MG63 (cell line): Measurements from ENCODE around the gene OR1D2. TPM values are rescaled to one million over a fixed set of nuclear protein-coding genes. Genes with fewer than 3 reads are reported as not detected.
"Not testable (repeated sequence)": the region's sequence is repeated elsewhere in the genome, so short reads cannot be mapped to it uniquely, and the experiment has no call there.

ENCODE experiments used
- DNase-seq: peaks from one replicate; pipeline ENCODE4 v3.0.0-alpha.2; 2020
- H3K27me3 ChIP-seq: fragments of 250-450 bp; sonication (Bioruptor Pico); 2 replicates; pipeline ENCODE4 v1.5.1; 2020; ENCODE audit warnings: mild to moderate bottlenecking, moderate library complexity
- H3K36me3 ChIP-seq: fragments of 250-450 bp; sonication (Bioruptor Pico); 2 replicates; pipeline ENCODE4 v1.5.1; 2020; ENCODE audit warnings: mild to moderate bottlenecking, moderate library complexity
- H3K4me3 ChIP-seq: fragments of 250-450 bp; sonication (Bioruptor Pico); 2 replicates; pipeline ENCODE4 v1.5.1; 2020; ENCODE audit warnings: mild to moderate bottlenecking, moderate library complexity
- H3K9me3 ChIP-seq: fragments of 250-450 bp; sonication (Bioruptor Pico); 2 replicates; pipeline ENCODE4 v1.5.1; 2020; ENCODE audit warnings: mild to moderate bottlenecking, moderate library complexity
- total RNA-seq: library from RNA; depleted of rRNA; stranded (reverse); fragments of >200 nt; shearing (Covaris generic); gene quantifications from 2 replicates; pipeline ENCODE4 v1.2.3, GENCODE V29; 2014; ENCODE audit warnings: low replicate concordance; rRNA removed

Gene OR1D2
- not detected in 2 replicates for total RNA-seq

- Histone ChIP-seq H3K36me3 (no peaks in the 10 kb centered on the region), H3K27me3 (no peaks in the 10 kb centered on the region), H3K4me3 (no peak within 1 kb of the TSS), H3K9me3 (no peaks in the 10 kb centered on the region)
- DNase-seq: no peak
These were observed at the start of gene OR1D2 for GRCh38 chr17:3104322-3104721. OR1D2 (minus strand) TSS chr17:3104422; CDS start chr17:3092996, 11,426 bp downstream.

GRCh38 chr17:3137494-3137893 lies 33.3 kb upstream of the OR1D2 start:
- not testable (repeated sequence) for H3K36me3 ChIP-seq, DNase-seq, H3K4me3 ChIP-seq, H3K27me3 ChIP-seq, H3K9me3 ChIP-seq

GRCh38 chr17:3127451-3127850 lies 23.2 kb upstream of the OR1D2 start, which contains the start of gene OR1G1:
OR1G1 (minus strand) TSS chr17:3127551; CDS start chr17:3127551, 0 bp downstream.
- Histone ChIP-seq H3K27me3 (no peaks in the 10 kb centered on the region; the same call in 1 of the 2 replicates), H3K4me3 (no peak within 1 kb of the TSS), H3K9me3 (no peaks in the 10 kb centered on the region), H3K36me3 (no peaks in the 10 kb centered on the region)
- no peak for DNase-seq

GRCh38 chr17:3073850-3074249 lies 30.4 kb downstream of the OR1D2 start:
- H3K27me3 ChIP-seq, H3K9me3 ChIP-seq, DNase-seq, H3K4me3 ChIP-seq, H3K36me3 ChIP-seq: not testable (repeated sequence)

GRCh38 chr17:3065192-3065591 lies 39.0 kb downstream of the OR1D2 start:
- DNase-seq, H3K27me3 ChIP-seq, H3K9me3 ChIP-seq, H3K4me3 ChIP-seq, H3K36me3 ChIP-seq: not testable (repeated sequence)

- H3K4me3 ChIP-seq, DNase-seq, H3K27me3 ChIP-seq, H3K9me3 ChIP-seq, H3K36me3 ChIP-seq: not testable (repeated sequence)
These were observed 40.7 kb downstream of the OR1D2 start, which contains the start of gene OR1D5 for GRCh38 chr17:3063507-3063906. OR1D5 (minus strand) TSS chr17:3063607; CDS start chr17:3063607, 0 bp downstream.

- H3K36me3 ChIP-seq, DNase-seq, H3K27me3 ChIP-seq, H3K4me3 ChIP-seq, H3K9me3 ChIP-seq: not testable (repeated sequence)
These were observed 41.3 kb downstream of the OR1D2 start for GRCh38 chr17:3062824-3063377.

GRCh38 chr17:3054868-3055267 lies 49.4 kb downstream of the OR1D2 start:
- not testable (repeated sequence) for DNase-seq, H3K27me3 ChIP-seq, H3K36me3 ChIP-seq, H3K9me3 ChIP-seq, H3K4me3 ChIP-seq

- DNase-seq: no peak
- Histone ChIP-seq H3K9me3 (no peaks in the 10 kb centered on the region), H3K27me3 (no peaks in the 10 kb centered on the region), H3K4me3 (peak overlapping the region; percentile 75), H3K36me3 (no peaks in the 10 kb centered on the region)
These were observed 54.4 kb downstream of the OR1D2 start for GRCh38 chr17:3049705-3050295.

GRCh38 chr17:3048727-3049471 lies 55.3 kb downstream of the OR1D2 start:
- no peaks in the 10 kb centered on the region for H3K36me3 ChIP-seq
- H3K4me3 ChIP-seq: peak overlapping the region; percentile 75
- no peaks in the 10 kb centered on the region for H3K27me3 ChIP-seq
- DNase-seq: peak; percentile 96
- H3K9me3 ChIP-seq: no peaks in the 10 kb centered on the region

- Histone ChIP-seq H3K36me3 (no peaks in the 10 kb centered on the region), H3K4me3 (no peak overlapping the region), H3K27me3 (no peaks in the 10 kb centered on the region), H3K9me3 (no peaks in the 10 kb centered on the region)
- DNase-seq: no peak
These were observed 57.5 kb downstream of the OR1D2 start for GRCh38 chr17:3046753-3047152.

- Histone ChIP-seq H3K9me3 (no peaks in the 10 kb centered on the region), H3K4me3 (no peak overlapping the region), H3K36me3 (no peaks in the 10 kb centered on the region), H3K27me3 (no peaks in the 10 kb centered on the region)
- no peak for DNase-seq
These were observed 60.4 kb downstream of the OR1D2 start for GRCh38 chr17:3043737-3044365.

- Histone ChIP-seq H3K27me3 (no peaks in the 10 kb centered on the region), H3K9me3 (no peaks in the 10 kb centered on the region), H3K36me3 (no peaks in the 10 kb centered on the region), H3K4me3 (no peak overlapping the region)
- no peak for DNase-seq
These were observed 63.3 kb downstream of the OR1D2 start for GRCh38 chr17:3040882-3041281.

GRCh38 chr17:3039736-3040135 lies 64.5 kb downstream of the OR1D2 start:
- Histone ChIP-seq H3K4me3 (no peak overlapping the region), H3K27me3 (no peaks in the 10 kb centered on the region), H3K36me3 (no peaks in the 10 kb centered on the region), H3K9me3 (no peaks in the 10 kb centered on the region)
- no peak for DNase-seq

GRCh38 chr17:3038941-3039340 lies 65.3 kb downstream of the OR1D2 start:
- H3K9me3 ChIP-seq: no peaks in the 10 kb centered on the region
- no peak overlapping the region for H3K4me3 ChIP-seq
- H3K36me3 ChIP-seq: no peaks in the 10 kb centered on the region
- no peak for DNase-seq
- H3K27me3 ChIP-seq: no peaks in the 10 kb centered on the region
